ENCODE data around the gene TSACC.

Gene TSACC

DNA sequence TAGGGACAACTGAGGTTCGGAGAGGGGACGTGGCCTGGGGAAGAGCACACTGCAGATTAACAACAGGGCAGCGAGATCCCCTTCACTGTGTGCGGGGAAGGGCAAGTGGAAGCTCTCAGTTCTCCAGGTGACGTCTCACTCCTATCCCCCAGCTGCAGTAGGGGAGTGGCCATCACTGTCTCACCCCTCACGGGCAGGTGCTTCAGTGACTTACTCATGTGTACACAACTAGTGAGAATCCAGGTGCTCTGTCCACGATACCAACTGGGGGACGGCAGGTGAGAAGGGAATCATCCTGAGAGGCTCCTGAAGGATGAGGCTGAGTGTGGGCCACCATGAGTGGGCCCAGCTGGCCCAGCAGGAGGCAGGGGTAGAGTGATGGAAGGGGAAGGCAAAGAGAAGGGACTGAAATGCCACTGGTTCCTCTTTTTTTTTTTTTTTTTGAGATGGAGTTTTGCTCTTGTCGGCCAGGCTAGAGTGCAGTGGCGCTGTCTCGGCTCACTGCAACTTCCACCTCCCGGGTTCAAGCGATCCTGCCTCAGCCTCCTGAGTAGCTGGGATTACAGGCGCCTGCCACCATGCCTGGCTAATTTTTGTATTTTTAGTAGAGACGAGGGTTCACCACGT lies 56.6 kb downstream of the TSACC start:
- DNase-seq: no peak
